IMR-90 (cell line): ENCODE data around the gene OR4K1. TPM values are rescaled to one million over a fixed set of nuclear protein-coding genes. Genes with fewer than 3 reads are reported as not detected.

Experiments used
- ATAC-seq: fragments of 200-7000 bp; cut with Tn5 transposase; 2 replicates; pipeline ENCODE4 v1.9.1; 2020; ENCODE audit warnings: low read depth, mild to moderate bottlenecking, moderate library complexity
- BruUV-seq: library from RNA; stranded (reverse); fragments of 400-500 nt; replicated peaks from 2 replicates; lab custom pipeline; 2021; lab: Mats Ljungman, UMichigan
- CTCF ChIA-PET: fragments of 300-600 bp; formaldehyde crosslinking; extraction: SDS; loops from one replicate; lab custom pipeline; 2021; ENCODE audit warnings: antibody characterized with exemption; lab: Yijun Ruan, JAX
- POLR2A ChIA-PET: fragments of 300-600 bp; sonication (Branson Sonifier 250); formaldehyde crosslinking; loops from one replicate; lab custom pipeline; 2022; ENCODE audit warnings: antibody characterized with exemption; ENCODE audit not compliant: unreplicated experiment; lab: Charles Lee
- DNase-seq: peaks from one replicate; pipeline ENCODE4 v3.0.0; 2013
- H2AFZ ChIP-seq: replicated peaks from 2 replicates; pipeline ENCODE3; 2013; ENCODE audit warnings: low read length, mild to moderate bottlenecking; ENCODE audit not compliant: poor library complexity
- H2AK5ac ChIP-seq: 2 replicates; pipeline ENCODE4 v1.6.1; 2013; ENCODE audit warnings: low read depth, low read length, inconsistent platforms
- H2AK9ac ChIP-seq: replicated peaks from 2 replicates; pipeline ENCODE3; 2013; ENCODE audit warnings: mild to moderate bottlenecking, low read depth, low read length, moderate library complexity; ENCODE audit not compliant: poor library complexity
- H2BK120ac ChIP-seq: 2 replicates; pipeline ENCODE4 v1.6.1; 2013; ENCODE audit warnings: low read depth, low read length, inconsistent platforms
- H2BK15ac ChIP-seq: 3 replicates; pipeline ENCODE4 v1.6.1; 2013; ENCODE audit warnings: low read depth, low read length, inconsistent platforms
- H2BK20ac ChIP-seq: 2 replicates; pipeline ENCODE4 v1.6.1; 2013; ENCODE audit warnings: low read depth, mild to moderate bottlenecking, inconsistent platforms, low read length, moderate library complexity
- H2BK5ac ChIP-seq: 2 replicates; pipeline ENCODE4 v1.6.1; 2013; ENCODE audit warnings: mild to moderate bottlenecking, low read depth, low read length, inconsistent platforms; ENCODE audit not compliant: poor library complexity, severe bottlenecking
- H3K14ac ChIP-seq: replicated peaks from 2 replicates; pipeline ENCODE4 v1.6.1; 2013; ENCODE audit warnings: low read depth, low read length, inconsistent platforms
- H3K18ac ChIP-seq: 2 replicates; pipeline ENCODE4 v1.6.1; 2013; ENCODE audit warnings: low read depth, low read length, control low read depth
- H3K23ac ChIP-seq: 2 replicates; pipeline ENCODE4 v1.6.1; 2013; ENCODE audit warnings: low read depth, low read length, inconsistent platforms
- H3K27ac ChIP-seq: 2 replicates; pipeline ENCODE4 v1.5.1; 2013; ENCODE audit warnings: mild to moderate bottlenecking, control low read depth, low read length; ENCODE audit not compliant: insufficient read depth
- H3K27me3 ChIP-seq: 2 replicates; pipeline ENCODE4 v1.6.1; 2013; ENCODE audit warnings: low read length; ENCODE audit not compliant: control insufficient read depth, insufficient read depth
- H3K36me3 ChIP-seq: 2 replicates; pipeline ENCODE4 v1.6.1; 2013; ENCODE audit warnings: low read length, mixed read lengths; ENCODE audit not compliant: control insufficient read depth, insufficient read depth
- H3K4ac ChIP-seq: 2 replicates; pipeline ENCODE4 v1.6.1; 2013; ENCODE audit warnings: low read depth, low read length, inconsistent platforms
- H3K4me1 ChIP-seq: 2 replicates; pipeline ENCODE4 v1.6.1; 2013; ENCODE audit warnings: low read length, mixed read lengths; ENCODE audit not compliant: control insufficient read depth, insufficient read depth
- H3K4me2 ChIP-seq: 2 replicates; pipeline ENCODE4 v1.6.1; 2013; ENCODE audit warnings: low read depth, mild to moderate bottlenecking, control low read depth, low read length, moderate library complexity
- H3K4me3 ChIP-seq: 2 replicates; pipeline ENCODE4 v1.5.1; 2013; ENCODE audit warnings: low read depth, mild to moderate bottlenecking, control low read depth, low read length, moderate library complexity; ENCODE audit not compliant: insufficient read depth
- H3K56ac ChIP-seq: 2 replicates; pipeline ENCODE4 v1.6.1; 2013; ENCODE audit warnings: low read length, inconsistent platforms; ENCODE audit not compliant: insufficient read depth; ENCODE audit errors: extremely low read depth
- H3K79me1 ChIP-seq, 2 experiments: 2 replicates each; pipeline ENCODE4 v1.6.1; 2013; ENCODE audit warnings: low read length in 2 of 2, inconsistent platforms in 1 of 2, low read depth in 1 of 2
- H3K9ac ChIP-seq: 2 replicates; pipeline ENCODE4 v1.6.1; 2013; ENCODE audit warnings: low read depth, low read length, control low read depth
- H3K9me1 ChIP-seq: 2 replicates; pipeline ENCODE4 v1.6.1; 2013; ENCODE audit warnings: low read length, inconsistent platforms; ENCODE audit not compliant: insufficient read depth
- H3K9me3 ChIP-seq: 2 replicates; pipeline ENCODE4 v1.6.1; 2013; ENCODE audit warnings: low read length; ENCODE audit not compliant: control insufficient read depth, insufficient read depth
- H4K20me1 ChIP-seq: 2 replicates; pipeline ENCODE4 v1.6.1; 2013; ENCODE audit warnings: low read length, inconsistent platforms; ENCODE audit not compliant: insufficient read depth
- H4K5ac ChIP-seq: 2 replicates; pipeline ENCODE4 v1.6.1; 2013; ENCODE audit warnings: mild to moderate bottlenecking, low read depth, low read length, control low read depth
- H4K8ac ChIP-seq, 2 experiments: 2 replicates each; pipeline ENCODE4 v1.6.1; 2013; ENCODE audit warnings: low read depth in 2 of 2, low read length in 2 of 2, control low read depth in 1 of 2, inconsistent platforms in 1 of 2
- H4K91ac ChIP-seq: 2 replicates; pipeline ENCODE4 v1.6.1; 2013; ENCODE audit warnings: low read depth, low read length, inconsistent platforms; ENCODE audit not compliant: insufficient read depth
- BHLHE40 ChIP-seq: fragments of 150-350 bp; IDR thresholded peaks from 2 replicates; pipeline ENCODE4 v1.6.1; 2016; ENCODE audit warnings: mild to moderate bottlenecking, low read depth, low read length
- CEBPB ChIP-seq: IDR thresholded peaks from 2 replicates; pipeline ENCODE4 v1.6.1; 2012; ENCODE audit warnings: low read depth, low read length, improper control_type of control experiment
- CHD1 ChIP-seq: IDR thresholded peaks from 2 replicates; pipeline ENCODE4 v1.6.1; 2012; ENCODE audit warnings: low read depth, low read length, improper control_type of control experiment
- CTCF ChIP-seq: conservative IDR thresholded peaks from 2 replicates; pipeline ENCODE4 v1.5.1; 2012; ENCODE audit warnings: mild to moderate bottlenecking, low read depth, low read length, improper control_type of control experiment
- ELK1 ChIP-seq: fragments of 150-350 bp; IDR thresholded peaks from 2 replicates; pipeline ENCODE4 v1.6.1; 2016; ENCODE audit warnings: low read depth, mild to moderate bottlenecking, low read length, moderate library complexity, borderline replicate concordance
- FOS ChIP-seq: fragments of 150-350 bp; IDR thresholded peaks from 2 replicates; pipeline ENCODE4 v1.6.1; 2016; ENCODE audit warnings: low read depth, low read length
- MAFK ChIP-seq: IDR thresholded peaks from 2 replicates; pipeline ENCODE4 v1.6.1; 2012; ENCODE audit warnings: low read depth, low read length, improper control_type of control experiment
- MAZ ChIP-seq: IDR thresholded peaks from 2 replicates; pipeline ENCODE4 v1.6.1; 2012; ENCODE audit warnings: low read depth, mild to moderate bottlenecking, low read length, improper control_type of control experiment, moderate library complexity, borderline replicate concordance
- MXI1 ChIP-seq: IDR thresholded peaks from 2 replicates; pipeline ENCODE4 v1.6.1; 2012; ENCODE audit warnings: low read depth, mild to moderate bottlenecking, low read length, moderate library complexity, borderline replicate concordance
- RAD21 ChIP-seq: IDR thresholded peaks from 2 replicates; pipeline ENCODE4 v1.6.1; 2012; ENCODE audit warnings: low read length, improper control_type of control experiment
- SMC3 ChIP-seq: fragments of 150-350 bp; IDR thresholded peaks from 2 replicates; pipeline ENCODE4 v1.6.1; 2016; ENCODE audit warnings: low read depth, mild to moderate bottlenecking, antibody characterized with exemption, low read length, moderate library complexity
- USF2 ChIP-seq: fragments of 150-350 bp; IDR thresholded peaks from 2 replicates; pipeline ENCODE4 v1.6.1; 2017; ENCODE audit warnings: mild to moderate bottlenecking, antibody characterized with exemption, low read length, low read depth
- WGBS, 2 experiments: methylation state at CpG; one replicate each; pipeline versions ENCODE4 v1.1.5 to v1.1.7; 2013; ENCODE audit warnings: missing lambda C conversion rate in 2 of 2; ENCODE audit not compliant: insufficient read length in 1 of 2; ENCODE audit errors: extremely low coverage in 2 of 2; 5-methylcytosine and 5-hydroxymethylcytosine counted together
- dilution Hi-C: fragments of 300-500 bp; cut with HindIII; formaldehyde crosslinking; loops from one replicate; pipeline ENCODE4 v1.14.3; 2018; ENCODE audit warnings: low sequenced_read_pairs; ENCODE audit not compliant: unreplicated experiment
- in situ Hi-C: fragments of 300-500 bp; cut with MboI; formaldehyde crosslinking; loops from 3 replicates; pipeline ENCODE4 v1.14.3; 2019; ENCODE audit warnings: low sequenced_read_pairs, inconsistent platforms, mixed read lengths
- intact Hi-C: fragments of 100-400 bp; cut with micrococcal nuclease; formaldehyde crosslinking; loops from 2 replicates; pipeline ENCODE4 v1.10.0; 2022
- polyA plus RNA-seq, 3 experiments: library from polyadenylated mRNA; depleted of rRNA; stranded (reverse); fragments of >200 nt; gene quantifications; 2 replicates each; pipeline ENCODE4 v1.2.3, GENCODE V29; 2012; ENCODE audit warnings: low replicate concordance in 1 of 3
- total RNA-seq: library from RNA; depleted of rRNA; stranded (reverse); fragments of >200 nt; gene quantifications from 2 replicates; pipeline ENCODE4 v1.2.3, GENCODE V29; 2012

The OR4K1 gene
- total and polyA plus RNA-seq, 2 of the 4 experiments (the other 2 are of a cell fraction), result not detected

- H3K4me3 ChIP-seq, result no peak overlapping the region
- H3K27me3 ChIP-seq, result no peaks in the 10 kb centered on the region
- no peak overlapping the region for H4K91ac ChIP-seq
- no CpG with 5 or more reads among the region's 1 CpG for WGBS, 2 experiments
- H3K4ac ChIP-seq, result no peak overlapping the region
- no peak overlapping the region for H2BK15ac ChIP-seq
- no peak overlapping the region for H3K14ac ChIP-seq
- H4K20me1 ChIP-seq, result no peaks in the 10 kb centered on the region
- no peak overlapping the region for H2BK120ac ChIP-seq
- H2BK20ac ChIP-seq, result no peak overlapping the region
- H2AK5ac ChIP-seq, result no peak overlapping the region
- no peak overlapping the region for H2AFZ ChIP-seq
- H3K9ac ChIP-seq, result no peak overlapping the region
- CTCF ChIA-PET, result no interaction called here
- no peaks in the 10 kb centered on the region for H3K4me1 ChIP-seq
- H3K36me3 ChIP-seq, result no peaks in the 10 kb centered on the region
- ATAC-seq (no peak), DNase-seq (no peak)
- BruUV-seq, result no TSS peak
- dilution Hi-C loops (no loop called here), intact Hi-C loops (loop anchor here (5.0 kb wide), 1 partner anchor 34 kb away; no protein-coding TSS in a partner anchor), in situ Hi-C loops (no loop called here)
- H3K56ac ChIP-seq, result no peak overlapping the region
- no peak overlapping the region for H4K5ac ChIP-seq
- H3K18ac ChIP-seq, result no peak overlapping the region
- H3K9me1 ChIP-seq, result no peaks in the 10 kb centered on the region
- no peak overlapping the region for H3K4me2 ChIP-seq
- H3K23ac ChIP-seq, result no peak overlapping the region
- H3K9me3 ChIP-seq, result peaks cover 20% of the 10 kb centered on the region
- no peak overlapping the region for H4K8ac ChIP-seq
- no peaks in the 10 kb centered on the region for H3K79me1 ChIP-seq
- no peak overlapping the region for H2BK5ac ChIP-seq
- POLR2A ChIA-PET, result no interaction called here
- H2AK9ac ChIP-seq, result no peak overlapping the region
- H3K27ac ChIP-seq, result no peak overlapping the region
- TF ChIP-seq CTCF (no peak), CHD1 (no peak), MAFK (no peak), MXI1 (no peak), CEBPB (no peak), FOS (no peak), SMC3 (no peak), BHLHE40 (no peak), MAZ (no peak), ELK1 (no peak), USF2 (no peak), RAD21 (no peak)
These were observed 12.7 kb upstream of the OR4K1 start for GRCh38 chr14:19917955-19918518.
